K562 (cell line): ENCODE measurements around the gene HOXA2. TPM values are rescaled to one million over a fixed set of nuclear protein-coding genes. Genes with fewer than 3 reads are reported as not detected.

ENCODE experiments used
- ATAC-seq: fragments of 200-7000 bp; cut with Tn5 transposase; 3 replicates; pipeline ENCODE4 v1.9.1; 2020; ENCODE audit warnings: moderate library complexity
- BruUV-seq: library from RNA; stranded (reverse); fragments of 400-500 nt; replicated peaks from 2 replicates; lab custom pipeline; 2021; lab: Mats Ljungman, UMichigan
- CTCF ChIA-PET: fragments of 300-600 bp; formaldehyde crosslinking; extraction: SDS; loops from one replicate; lab custom pipeline; 2021; ENCODE audit warnings: low intra/inter-chr PET ratio; lab: Yijun Ruan, JAX
- POLR2A ChIA-PET: fragments of 300-600, 350-650 bp; sonication (Branson Sonifier 250); formaldehyde crosslinking; extraction: SDS; loops from one replicate; lab custom pipeline; 2021; ENCODE audit warnings: antibody characterized with exemption, inconsistent platforms; lab: Yijun Ruan, JAX
- DNase-seq, 4 experiments: peaks; one replicate each; pipeline versions ENCODE4 v3.0.0 to v3.0.0-alpha.2; 2011 to 2018; ENCODE audit warnings: low spot score in 3 of 4, mixed read lengths in 3 of 4; ENCODE audit errors: extremely low read depth in 1 of 4
- FAIRE-seq: peaks from 2 replicates; lab custom pipeline; 2011; peaks lifted over from hg19 to GRCh38; lab: Jason Lieb, UNC
- H2AFZ ChIP-seq: 2 replicates; pipeline ENCODE4 v1.6.0; 2011; ENCODE audit warnings: low read depth, low read length, control low read depth, inconsistent platforms
- H3K27ac ChIP-seq: fragments of 200-600 bp; 3 replicates; pipeline ENCODE4 v1.8.0; 2011; ENCODE audit warnings: low read depth, mild to moderate bottlenecking, control low read depth, inconsistent platforms, low read length, moderate library complexity, mixed read lengths; ENCODE audit errors: extremely low read depth
- H3K27me3 ChIP-seq, 2 experiments: fragments of 300-600 bp in 1 of 2; 2 replicates in 1 of 2; 3 replicates in 1 of 2; pipeline versions ENCODE4 v1.6.0 to v1.8.0; 2011; ENCODE audit warnings: inconsistent platforms in 2 of 2, low read length in 2 of 2, mild to moderate bottlenecking in 1 of 2, mixed read lengths in 1 of 2, moderate library complexity in 1 of 2; ENCODE audit not compliant: control insufficient read depth in 2 of 2, insufficient read depth in 2 of 2
- H3K36me3 ChIP-seq: fragments of 300-600 bp; 3 replicates; pipeline ENCODE4 v1.8.0; 2011; ENCODE audit warnings: mild to moderate bottlenecking, low read length, inconsistent platforms; ENCODE audit not compliant: control insufficient read depth, insufficient read depth
- H3K4me1 ChIP-seq, 2 experiments: fragments of 200-600 bp in 1 of 2; replicated peaks in 1 of 2; 2 replicates in 1 of 2; 3 replicates in 1 of 2; pipeline versions ENCODE4 v1.5.1 to v1.8.0; 2011; ENCODE audit warnings: inconsistent platforms in 2 of 2, low read length in 2 of 2, mild to moderate bottlenecking in 1 of 2, mixed read lengths in 1 of 2, moderate library complexity in 1 of 2; ENCODE audit not compliant: control insufficient read depth in 2 of 2, insufficient read depth in 2 of 2
- H3K4me2 ChIP-seq: 2 replicates; pipeline ENCODE4 v1.6.1; 2011; ENCODE audit warnings: low read length, control low read depth, inconsistent platforms, mixed read lengths; ENCODE audit not compliant: insufficient read depth
- H3K4me3 ChIP-seq: fragments of 200-600 bp; sonication (generic), shearing (Covaris generic); 2 replicates; pipeline ENCODE4 v1.5.1; 2016; ENCODE audit warnings: control low read depth, inconsistent platforms
- H3K79me2 ChIP-seq: fragments of 200-600 bp; 3 replicates; pipeline ENCODE4 v1.8.0; 2011; ENCODE audit warnings: low read length, inconsistent platforms; ENCODE audit not compliant: control insufficient read depth, insufficient read depth
- H3K9ac ChIP-seq, 2 experiments: 2 replicates each; pipeline versions ENCODE4 v1.6.0 to v1.6.1; 2011; ENCODE audit warnings: low read depth in 2 of 2, low read length in 2 of 2, control low read depth in 1 of 2, inconsistent platforms in 1 of 2, mild to moderate bottlenecking in 1 of 2, mixed read lengths in 1 of 2; ENCODE audit not compliant: insufficient read depth in 1 of 2
- H3K9me1 ChIP-seq: one replicate; pipeline ENCODE4 v1.6.0; 2011; ENCODE audit warnings: inconsistent platforms, mild to moderate bottlenecking, low read length, moderate library complexity; ENCODE audit not compliant: control insufficient read depth, insufficient read depth
- H3K9me3 ChIP-seq: replicated peaks from 2 replicates; pipeline ENCODE4 v1.5.1; 2011; ENCODE audit warnings: low read depth, low read length, inconsistent platforms; ENCODE audit not compliant: control insufficient read depth, insufficient read depth
- H4K20me1 ChIP-seq: replicated peaks from 2 replicates; pipeline ENCODE4 v1.6.1; 2011; ENCODE audit warnings: low read length, inconsistent platforms, mixed read lengths; ENCODE audit not compliant: control insufficient read depth, insufficient read depth
- ZNF24 ChIP-seq: fragments of 450-650 bp; IDR thresholded peaks from 2 replicates; pipeline ENCODE4 v1.6.1; 2016
- WGBS: fragments of 100-300 bp; shearing (Covaris generic); methylation state at CpG from one replicate; pipeline ENCODE4 v1.1.6; 2016; ENCODE audit warnings: low coverage, mixed read lengths; ENCODE audit not compliant: insufficient coverage; ENCODE audit errors: missing lambda C conversion rate; 5-methylcytosine and 5-hydroxymethylcytosine counted together
- in situ Hi-C: fragments of 300-500 bp; cut with MboI; formaldehyde crosslinking; loops from 4 replicates; pipeline ENCODE4 v1.15.0; 2018; ENCODE audit warnings: inconsistent platforms, mixed read lengths
- intact Hi-C: fragments of 100-400 bp; cut with micrococcal nuclease; formaldehyde crosslinking; loops from 2 replicates; pipeline ENCODE4 v1.14.2; 2022
- polyA plus RNA-seq, 8 experiments: library from polyadenylated mRNA; depleted of rRNA in 4 of 8; stranded (reverse) in 5 of 8; unstranded in 3 of 8; fragments of >200 nt; fragmentation: Nextera tagmentation in 2 of 8; fragmentation: Illumina TruSeq in 1 of 8; extraction: Ambion mirVana in 2 of 8; extraction: Trizol in 1 of 8; gene quantifications; 2 replicates each; pipeline versions ENCODE4 v1.2.1 to v1.2.3, GENCODE V29; 2011 to 2014; ENCODE audit warnings: inconsistent platforms in 1 of 8, missing spikeins in 1 of 8
- small RNA-seq: library from RNA; depleted of rRNA; stranded (forward); fragments of <200 nt; gene quantifications from one replicate; pipeline ENCODE3, GENCODE V24; 2014
- total RNA-seq, 7 experiments: library from RNA; depleted of rRNA in 6 of 7; stranded (reverse); fragments of >200 nt in 6 of 7; fragmentation: Illumina TruSeq in 2 of 7; extraction: Trizol in 2 of 7; gene quantifications; 2 replicates each; pipeline versions ENCODE4 v1.2.1 to v1.2.3, GENCODE V29; 2011 to 2021; ENCODE audit warnings: low replicate concordance in 1 of 7

HOXA2 gene
- total and polyA plus RNA-seq, 9 of the 15 experiments (the other 6 are each of a cell fraction or from before 2014, with no cell fraction given) = 0.04 TPM; not detected in 8

DNA sequence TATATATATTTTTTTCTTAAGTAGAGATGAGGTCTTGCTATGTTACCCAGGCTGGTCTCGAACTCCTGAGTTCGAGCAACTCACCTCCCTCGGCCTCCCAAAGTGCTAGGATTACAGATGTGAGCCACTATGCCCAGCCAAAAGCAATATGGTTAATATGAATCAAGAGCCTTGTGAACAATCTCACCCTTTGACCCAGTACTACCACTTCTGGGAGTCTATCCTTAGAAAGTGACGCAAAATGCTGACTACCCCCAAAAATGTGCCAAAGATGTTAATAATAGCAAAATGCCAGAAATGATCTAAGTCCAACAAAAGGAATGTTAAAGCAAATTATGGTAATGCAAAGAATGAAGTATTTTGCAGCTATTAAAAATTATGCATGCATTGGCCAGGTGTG, 51.0 kb downstream of the HOXA2 start:
- Histone ChIP-seq H3K9me1 (no peaks in the 10 kb centered on the region), H4K20me1 (no peaks in the 10 kb centered on the region), H3K4me3 (no peak overlapping the region), H3K9ac (no peak overlapping the region), H3K4me2 (no peak overlapping the region), H3K79me2 (no peaks in the 10 kb centered on the region), H3K9me3 (no peaks in the 10 kb centered on the region), H3K27ac (no peak overlapping the region), H3K36me3 (no peaks in the 10 kb centered on the region), H3K27me3 (peaks cover 0 to 6% of the 10 kb centered on the region in 2 experiments; a peak in 2 of 5 replicates), H3K4me1 (no peaks in the 10 kb centered on the region), H2AFZ (no peak overlapping the region)
- intact Hi-C loops (no loop called here), in situ Hi-C loops (no loop called here)
- FAIRE-seq (no peak), ATAC-seq (no peak), DNase-seq (no peak)
- no peak for TF ChIP-seq ZNF24
- CTCF ChIA-PET = no interaction called here
- BruUV-seq = no TSS peak
- POLR2A ChIA-PET = no interaction called here
- WGBS = 0% methylated on average over 4 of the region's 4 CpGs

Small RNA genes lying within 50 kb of the gene (small RNA-seq; reads per million reads assigned to genes)
- not detected for gene AC004080.5
- gene RF01977 = not detected

Other genes starting within 250 kb of the HOXA2 start
Only the 7 nearest of the 12 such genes appear.
- gene HOXA1, start 6.7 kb downstream of the HOXA2 start, total RNA-seq (2014; rRNA removed) = 0.09 TPM in 1 of 2 replicates, not detected in the other
- gene HOXA1, start 6.7 kb downstream of the HOXA2 start, total RNA-seq (2014; rRNA removed; fragmentation: Illumina TruSeq; extraction: Trizol) = not detected in 2 replicates
- gene HOXA1, start 6.7 kb downstream of the HOXA2 start, total RNA-seq (2015; rRNA removed; fragmentation: Illumina TruSeq; extraction: Trizol) = not detected in 2 replicates
- gene HOXA1, start 6.7 kb downstream of the HOXA2 start, total RNA-seq (2021) = not detected in 2 replicates
- gene HOXA1, start 6.7 kb downstream of the HOXA2 start, polyA plus RNA-seq (2011; rRNA removed) = 0.63 TPM in 1 of 2 replicates, not detected in the other
- 0.07 TPM in 1 of 2 replicates, not detected in the other for gene HOXA1, start 6.7 kb downstream of the HOXA2 start, polyA plus RNA-seq (2014; fragmentation: Illumina TruSeq; extraction: Trizol)
- gene HOXA1, start 6.7 kb downstream of the HOXA2 start, polyA plus RNA-seq (2014; fragmentation: Nextera tagmentation; extraction: Ambion mirVana) = under 1 TPM in 1 of 2 experiments, not detected in 1; 0.03 TPM
- 0.09 TPM in 1 of 2 replicates, not detected in the other for gene HOXA1, start 6.7 kb downstream of the HOXA2 start, polyA plus RNA-seq (2014; rRNA removed)
- gene HOXA4, start 28.1 kb upstream of the HOXA2 start, total RNA-seq (2014; rRNA removed) = not detected in 2 replicates
- gene HOXA4, start 28.1 kb upstream of the HOXA2 start, total RNA-seq (2014; rRNA removed; fragmentation: Illumina TruSeq; extraction: Trizol) = not detected in 2 replicates
- gene HOXA4, start 28.1 kb upstream of the HOXA2 start, total RNA-seq (2015; rRNA removed; fragmentation: Illumina TruSeq; extraction: Trizol) = not detected in 2 replicates
- gene HOXA4, start 28.1 kb upstream of the HOXA2 start, total RNA-seq (2021) = not detected in 2 replicates
- gene HOXA4, start 28.1 kb upstream of the HOXA2 start, polyA plus RNA-seq (2011; rRNA removed) = not detected in 2 replicates
- not detected in 2 replicates for gene HOXA4, start 28.1 kb upstream of the HOXA2 start, polyA plus RNA-seq (2014; fragmentation: Illumina TruSeq; extraction: Trizol)
- not detected for gene HOXA4, start 28.1 kb upstream of the HOXA2 start, polyA plus RNA-seq (2014; fragmentation: Nextera tagmentation; extraction: Ambion mirVana)
- not detected in 2 replicates for gene HOXA4, start 28.1 kb upstream of the HOXA2 start, polyA plus RNA-seq (2014; rRNA removed)
- gene HOXA5, start 41.0 kb upstream of the HOXA2 start, total RNA-seq (2014; rRNA removed) = not detected in 2 replicates
- gene HOXA5, start 41.0 kb upstream of the HOXA2 start, total RNA-seq (2014; rRNA removed; fragmentation: Illumina TruSeq; extraction: Trizol) = not detected in 2 replicates
- not detected in 2 replicates for gene HOXA5, start 41.0 kb upstream of the HOXA2 start, total RNA-seq (2015; rRNA removed; fragmentation: Illumina TruSeq; extraction: Trizol)
- not detected in 2 replicates for gene HOXA5, start 41.0 kb upstream of the HOXA2 start, total RNA-seq (2021)
- 0.13 TPM in 1 of 2 replicates, not detected in the other for gene HOXA5, start 41.0 kb upstream of the HOXA2 start, polyA plus RNA-seq (2011; rRNA removed)
- gene HOXA5, start 41.0 kb upstream of the HOXA2 start, polyA plus RNA-seq (2014; fragmentation: Illumina TruSeq; extraction: Trizol) = not detected in 2 replicates
- gene HOXA5, start 41.0 kb upstream of the HOXA2 start, polyA plus RNA-seq (2014; fragmentation: Nextera tagmentation; extraction: Ambion mirVana) = not detected
- gene HOXA5, start 41.0 kb upstream of the HOXA2 start, polyA plus RNA-seq (2014; rRNA removed) = not detected in 2 replicates
- not detected in 2 replicates for gene HOXA6, start 45.1 kb upstream of the HOXA2 start, total RNA-seq (2014; rRNA removed)
- gene HOXA6, start 45.1 kb upstream of the HOXA2 start, total RNA-seq (2014; rRNA removed; fragmentation: Illumina TruSeq; extraction: Trizol) = not detected in 2 replicates
- gene HOXA6, start 45.1 kb upstream of the HOXA2 start, total RNA-seq (2015; rRNA removed; fragmentation: Illumina TruSeq; extraction: Trizol) = not detected in 2 replicates
- not detected in 2 replicates for gene HOXA6, start 45.1 kb upstream of the HOXA2 start, total RNA-seq (2021)
- not detected in 2 replicates for gene HOXA6, start 45.1 kb upstream of the HOXA2 start, polyA plus RNA-seq (2011; rRNA removed)
- gene HOXA6, start 45.1 kb upstream of the HOXA2 start, polyA plus RNA-seq (2014; fragmentation: Illumina TruSeq; extraction: Trizol) = not detected in 2 replicates
- not detected for gene HOXA6, start 45.1 kb upstream of the HOXA2 start, polyA plus RNA-seq (2014; fragmentation: Nextera tagmentation; extraction: Ambion mirVana)
- not detected in 2 replicates for gene HOXA6, start 45.1 kb upstream of the HOXA2 start, polyA plus RNA-seq (2014; rRNA removed)
- not detected in 2 replicates for gene HOXA3, start 49.9 kb upstream of the HOXA2 start, total RNA-seq (2014; rRNA removed)
- not detected in 2 replicates for gene HOXA3, start 49.9 kb upstream of the HOXA2 start, total RNA-seq (2014; rRNA removed; fragmentation: Illumina TruSeq; extraction: Trizol)
- not detected in 2 replicates for gene HOXA3, start 49.9 kb upstream of the HOXA2 start, total RNA-seq (2015; rRNA removed; fragmentation: Illumina TruSeq; extraction: Trizol)
- 0.04 and 0.18 TPM in 2 replicates for gene HOXA3, start 49.9 kb upstream of the HOXA2 start, total RNA-seq (2021)
- 0.13 TPM in 1 of 2 replicates, not detected in the other for gene HOXA3, start 49.9 kb upstream of the HOXA2 start, polyA plus RNA-seq (2011; rRNA removed)
- gene HOXA3, start 49.9 kb upstream of the HOXA2 start, polyA plus RNA-seq (2014; fragmentation: Illumina TruSeq; extraction: Trizol) = not detected in 2 replicates
- gene HOXA3, start 49.9 kb upstream of the HOXA2 start, polyA plus RNA-seq (2014; fragmentation: Nextera tagmentation; extraction: Ambion mirVana) = not detected
- not detected in 2 replicates for gene HOXA3, start 49.9 kb upstream of the HOXA2 start, polyA plus RNA-seq (2014; rRNA removed)
- gene HOXA7, start 54.0 kb upstream of the HOXA2 start, total RNA-seq (2014; rRNA removed) = not detected in 2 replicates
- gene HOXA7, start 54.0 kb upstream of the HOXA2 start, total RNA-seq (2014; rRNA removed; fragmentation: Illumina TruSeq; extraction: Trizol) = not detected in 2 replicates
- gene HOXA7, start 54.0 kb upstream of the HOXA2 start, total RNA-seq (2015; rRNA removed; fragmentation: Illumina TruSeq; extraction: Trizol) = not detected in 2 replicates
- not detected in 2 replicates for gene HOXA7, start 54.0 kb upstream of the HOXA2 start, total RNA-seq (2021)
- not detected in 2 replicates for gene HOXA7, start 54.0 kb upstream of the HOXA2 start, polyA plus RNA-seq (2011; rRNA removed)
- gene HOXA7, start 54.0 kb upstream of the HOXA2 start, polyA plus RNA-seq (2014; fragmentation: Illumina TruSeq; extraction: Trizol) = not detected in 2 replicates
- gene HOXA7, start 54.0 kb upstream of the HOXA2 start, polyA plus RNA-seq (2014; fragmentation: Nextera tagmentation; extraction: Ambion mirVana) = not detected
- gene HOXA7, start 54.0 kb upstream of the HOXA2 start, polyA plus RNA-seq (2014; rRNA removed) = not detected in 2 replicates
- gene HOXA9, start 62.9 kb upstream of the HOXA2 start, total RNA-seq (2014; rRNA removed) = not detected in 2 replicates
- gene HOXA9, start 62.9 kb upstream of the HOXA2 start, total RNA-seq (2014; rRNA removed; fragmentation: Illumina TruSeq; extraction: Trizol) = not detected in 2 replicates
- not detected in 2 replicates for gene HOXA9, start 62.9 kb upstream of the HOXA2 start, total RNA-seq (2015; rRNA removed; fragmentation: Illumina TruSeq; extraction: Trizol)
- not detected in 2 replicates for gene HOXA9, start 62.9 kb upstream of the HOXA2 start, total RNA-seq (2021)
- gene HOXA9, start 62.9 kb upstream of the HOXA2 start, polyA plus RNA-seq (2011; rRNA removed) = not detected in 2 replicates
- gene HOXA9, start 62.9 kb upstream of the HOXA2 start, polyA plus RNA-seq (2014; fragmentation: Illumina TruSeq; extraction: Trizol) = not detected in 2 replicates
- not detected for gene HOXA9, start 62.9 kb upstream of the HOXA2 start, polyA plus RNA-seq (2014; fragmentation: Nextera tagmentation; extraction: Ambion mirVana)
- gene HOXA9, start 62.9 kb upstream of the HOXA2 start, polyA plus RNA-seq (2014; rRNA removed) = not detected in 2 replicates